Measurements from ENCODE around the gene NT5C1B. TPM values are rescaled to one million over a fixed set of nuclear protein-coding genes. Genes with fewer than 3 reads are reported as not detected.

The NT5C1B gene
- total RNA-seq, 2 experiments from 2014 or later = not detected

GRCh38 chr2:18525852-18526251, 63.5 kb downstream of the NT5C1B start:
- Histone ChIP-seq H3K79me2 (ENCODE audit: insufficient read depth, low read depth, low read length) (no peaks in the 10 kb centered on the region), H3K9me2 (ENCODE audit: insufficient read depth, low read length) (no peaks in the 10 kb centered on the region), H3K4me3 (ENCODE audit: low read depth, low read length, poor library complexity, severe bottlenecking) (no peak overlapping the region), H3K36me3 (ENCODE audit: insufficient read depth, low read length) (no peaks in the 10 kb centered on the region), H3K4me2 (ENCODE audit: low read length) (no peak overlapping the region), H2AFZ (ENCODE audit: low read length) (no peak overlapping the region), H3K9me3 (ENCODE audit: low read length) (no peaks in the 10 kb centered on the region), H4K20me1 (ENCODE audit: insufficient read depth, low read length) (no peaks in the 10 kb centered on the region), H3K27ac (ENCODE audit: low read depth, low read length, poor library complexity, severe bottlenecking) (no peak overlapping the region), H3K4me1 (ENCODE audit: insufficient read depth, low read length, poor library complexity, severe bottlenecking) (no peaks in the 10 kb centered on the region)
- ChIA-PET CTCF (ENCODE audit: unreplicated experiment) (no interaction called here), POLR2A (interaction anchor here (0.7 kb wide), 1 partner anchor 29 kb away, joined by 3 read pairs; no protein-coding TSS in a partner anchor)
- no TSS peak for BruUV-seq (replicated peaks)
- TF ChIP-seq CTCF (conservative IDR thresholded peaks at IDR 0.05; ENCODE audit: low read length) = no peak
- TF ChIP-seq EZH2phosphoT487 (IDR thresholded peaks at IDR 0.05; ENCODE audit: borderline replicate concordance, low read depth, low read length) = no peak
- no peak for DNase-seq (ENCODE audit: low spot score)
- intact Hi-C loops (cut with micrococcal nuclease; ENCODE audit: unreplicated experiment) = loop anchor here (10.0 kb wide), 1 partner anchor 359 kb away; no protein-coding TSS in a partner anchor

DNA sequence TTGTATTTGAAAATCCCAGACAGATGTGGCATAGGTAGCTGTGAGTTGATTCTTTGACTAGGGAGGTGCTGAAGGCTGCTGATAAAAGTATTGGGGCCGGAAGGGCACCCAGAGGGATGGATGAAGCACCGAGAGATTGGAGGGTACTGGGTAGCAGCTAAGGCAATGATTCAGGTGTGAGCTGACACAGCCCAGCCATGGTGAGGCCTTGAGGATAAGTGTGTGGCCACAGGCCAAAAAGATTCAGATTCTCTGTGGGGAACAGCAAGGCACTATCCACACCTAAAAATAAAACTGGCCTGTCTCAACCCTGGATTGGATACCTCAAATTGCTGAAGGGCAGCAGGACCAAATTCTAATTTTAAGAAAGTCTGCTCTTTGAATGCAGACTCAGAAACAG, 64.1 kb downstream of the NT5C1B start:
- Histone ChIP-seq H3K4me1 (ENCODE audit: insufficient read depth, low read length, poor library complexity, severe bottlenecking) (no peaks in the 10 kb centered on the region), H3K79me2 (ENCODE audit: insufficient read depth, low read depth, low read length) (no peaks in the 10 kb centered on the region), H3K9me2 (ENCODE audit: insufficient read depth, low read length) (no peaks in the 10 kb centered on the region), H2AFZ (ENCODE audit: low read length) (no peak overlapping the region), H3K9me3 (ENCODE audit: low read length) (no peaks in the 10 kb centered on the region), H3K4me3 (ENCODE audit: low read depth, low read length, poor library complexity, severe bottlenecking) (no peak overlapping the region), H3K4me2 (ENCODE audit: low read length) (no peak overlapping the region), H3K27ac (ENCODE audit: low read depth, low read length, poor library complexity, severe bottlenecking) (no peak overlapping the region), H3K36me3 (ENCODE audit: insufficient read depth, low read length) (no peaks in the 10 kb centered on the region), H4K20me1 (ENCODE audit: insufficient read depth, low read length) (no peaks in the 10 kb centered on the region)
- DNase-seq (ENCODE audit: low spot score) = no peak
- BruUV-seq (replicated peaks) = no TSS peak
- intact Hi-C loops (cut with micrococcal nuclease; ENCODE audit: unreplicated experiment) = loop anchor here (10.0 kb wide), 1 partner anchor 360 kb away; no protein-coding TSS in a partner anchor
- ChIA-PET CTCF (ENCODE audit: unreplicated experiment) (no interaction called here), POLR2A (no interaction called here)
- TF ChIP-seq EZH2phosphoT487 (IDR thresholded peaks at IDR 0.05; ENCODE audit: borderline replicate concordance, low read depth, low read length) (no peak), CTCF (conservative IDR thresholded peaks at IDR 0.05; ENCODE audit: low read length) (no peak)

DNA sequence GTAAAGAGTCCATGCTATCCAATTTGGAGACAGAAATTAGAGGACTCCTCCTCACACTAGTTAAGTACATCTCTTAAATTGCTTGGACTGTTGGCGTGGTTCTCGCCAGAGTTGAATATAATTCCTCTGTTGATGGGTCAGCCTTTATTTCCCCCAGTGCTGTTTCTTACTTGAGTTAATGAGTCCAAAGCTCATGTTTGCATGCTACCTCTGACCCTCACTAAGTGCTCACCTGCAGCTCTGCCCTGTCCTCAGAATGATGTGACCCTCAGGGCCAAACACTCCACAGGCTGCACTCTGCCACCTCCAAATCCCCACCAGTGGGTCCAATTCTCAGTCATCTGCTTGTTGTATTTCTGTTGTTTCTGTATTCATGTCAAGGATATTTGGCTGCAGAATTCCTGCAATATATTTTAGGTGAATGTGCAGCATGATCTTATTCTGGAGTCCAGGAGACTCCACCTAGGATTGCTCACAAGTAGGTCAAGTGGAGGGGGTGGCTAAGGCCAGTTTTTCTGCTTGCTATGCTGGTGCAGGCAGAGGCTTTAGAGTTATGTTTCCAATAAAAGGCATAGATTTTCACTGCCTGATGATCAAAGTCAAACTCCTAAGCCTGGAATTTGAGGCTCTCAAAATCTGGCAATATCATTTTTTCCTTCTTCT, 66.8 kb downstream of the NT5C1B start:
- Histone ChIP-seq H3K4me2 (ENCODE audit: low read length) (no peak overlapping the region), H3K36me3 (ENCODE audit: insufficient read depth, low read length) (no peaks in the 10 kb centered on the region), H3K9me3 (ENCODE audit: low read length) (no peaks in the 10 kb centered on the region), H3K79me2 (ENCODE audit: insufficient read depth, low read depth, low read length) (no peaks in the 10 kb centered on the region), H3K27ac (ENCODE audit: low read depth, low read length, poor library complexity, severe bottlenecking) (no peak overlapping the region), H4K20me1 (ENCODE audit: insufficient read depth, low read length) (no peaks in the 10 kb centered on the region), H3K4me1 (ENCODE audit: insufficient read depth, low read length, poor library complexity, severe bottlenecking) (no peaks in the 10 kb centered on the region), H3K9me2 (ENCODE audit: insufficient read depth, low read length) (no peaks in the 10 kb centered on the region), H3K4me3 (ENCODE audit: low read depth, low read length, poor library complexity, severe bottlenecking) (no peak overlapping the region), H2AFZ (ENCODE audit: low read length) (no peak overlapping the region)
- no TSS peak for BruUV-seq (replicated peaks)
- TF ChIP-seq CTCF (conservative IDR thresholded peaks at IDR 0.05; ENCODE audit: low read length) = no peak
- no peak for TF ChIP-seq EZH2phosphoT487 (IDR thresholded peaks at IDR 0.05; ENCODE audit: borderline replicate concordance, low read depth, low read length)
- ChIA-PET POLR2A (no interaction called here), CTCF (ENCODE audit: unreplicated experiment) (no interaction called here)
- intact Hi-C loops (cut with micrococcal nuclease; ENCODE audit: unreplicated experiment) = loop anchor here (10.0 kb wide), 1 partner anchor 362 kb away; no protein-coding TSS in a partner anchor
- DNase-seq (ENCODE audit: low spot score) = no peak
